HG02840 (cell line): ENCODE results near the gene KMT2B.
"Not testable (repeated sequence)": the region's sequence is repeated elsewhere in the genome, so short reads cannot be mapped to it uniquely, and the experiment has no call there.

Experiments used
- ATAC-seq: cut with Tn5 transposase; IDR thresholded peaks from one replicate; pipeline ENCODE4 v1.9.1; 2021; ENCODE audit warnings: mild to moderate bottlenecking, moderate library complexity, moderate number of reproducible peaks; ENCODE audit not compliant: unreplicated experiment, low FRiP score

KMT2B gene

GRCh38 chr19:35724132-35724531 is 6.3 kb downstream of the KMT2B start:
- not testable (repeated sequence) for ATAC-seq

- no peak for ATAC-seq
These were observed 6.8 kb downstream of the KMT2B start for GRCh38 chr19:35724560-35724959.

- no peak for ATAC-seq
These were observed 7.5 kb downstream of the KMT2B start for GRCh38 chr19:35725216-35725861.

GRCh38 chr19:35727053-35727955 is 9.5 kb downstream of the KMT2B start:
- no peak for ATAC-seq

GRCh38 chr19:35727956-35728706 is 10.3 kb downstream of the KMT2B start:
- ATAC-seq: no peak

- ATAC-seq: no peak
These were observed 11.2 kb downstream of the KMT2B start for GRCh38 chr19:35729021-35729420.

- no peak for ATAC-seq
These were observed 12.0 kb downstream of the KMT2B start for GRCh38 chr19:35729763-35730162.

GRCh38 chr19:35730326-35730725 is 12.5 kb downstream of the KMT2B start:
- no peak for ATAC-seq

- no peak for ATAC-seq
These were observed 13.6 kb downstream of the KMT2B start for GRCh38 chr19:35731353-35731752.

GRCh38 chr19:35731779-35732405 is 14.1 kb downstream of the KMT2B start:
- no peak for ATAC-seq

GRCh38 chr19:35732540-35733179 is 14.9 kb downstream of the KMT2B start:
- ATAC-seq: no peak

GRCh38 chr19:35733180-35734125 is 15.7 kb downstream of the KMT2B start:
- ATAC-seq: no peak

- no peak for ATAC-seq
These were observed 16.5 kb downstream of the KMT2B start for GRCh38 chr19:35734273-35734672.

GRCh38 chr19:35734889-35735288 is 17.1 kb downstream of the KMT2B start:
- no peak for ATAC-seq

- ATAC-seq: no peak
These were observed 19.4 kb downstream of the KMT2B start for GRCh38 chr19:35736913-35737886.

GRCh38 chr19:35738021-35738886 is 20.5 kb downstream of the KMT2B start:
- no peak for ATAC-seq

- ATAC-seq: no peak
These were observed 21.1 kb downstream of the KMT2B start for GRCh38 chr19:35738887-35739229.
